H1 (cell line): ENCODE measurements around the gene RBM44. TPM values are rescaled to one million over a fixed set of nuclear protein-coding genes. Genes with fewer than 3 reads are reported as not detected.

Experiments used
- CTCF ChIA-PET: fragments of 300-600 bp; sonication (Branson Sonifier 250); formaldehyde crosslinking; loops from one replicate; lab custom pipeline; 2021; ENCODE audit not compliant: partially characterized antibody; lab: Charles Lee
- POLR2A ChIA-PET: fragments of 300-600 bp; sonication (Branson Sonifier 250); formaldehyde crosslinking; loops from one replicate; lab custom pipeline; 2021; ENCODE audit warnings: inconsistent platforms; ENCODE audit not compliant: partially characterized antibody; lab: Charles Lee
- DNase-seq, 2 experiments: peaks; one replicate each; pipeline versions ENCODE4 v3.0.0 to v3.0.0-alpha.2; 2010 to 2022; ENCODE audit warnings: low spot score in 2 of 2, low read depth in 1 of 2, mixed read lengths in 1 of 2
- FAIRE-seq: peaks from 2 replicates; lab custom pipeline; 2011; peaks lifted over from hg19 to GRCh38; lab: Jason Lieb, UNC
- H2AFZ ChIP-seq: 2 replicates; pipeline ENCODE4 v1.8.1; 2012; ENCODE audit warnings: low read length, inconsistent platforms
- H2AK5ac ChIP-seq: 2 replicates; pipeline ENCODE4 v1.6.1; 2013; ENCODE audit warnings: low read depth, low read length
- H2BK120ac ChIP-seq: replicated peaks from 2 replicates; pipeline ENCODE3; 2013; ENCODE audit warnings: low read depth, low read length, inconsistent platforms
- H2BK12ac ChIP-seq: 2 replicates; pipeline ENCODE4 v1.6.1; 2013; ENCODE audit warnings: low read depth, low read length
- H2BK15ac ChIP-seq: 2 replicates; pipeline ENCODE4 v1.6.1; 2013; ENCODE audit warnings: low read length
- H2BK20ac ChIP-seq: 2 replicates; pipeline ENCODE4 v1.6.1; 2013; ENCODE audit warnings: low read length
- H2BK5ac ChIP-seq: 2 replicates; pipeline ENCODE4 v1.6.1; 2013; ENCODE audit warnings: low read depth, low read length
- H3K14ac ChIP-seq: 2 replicates; pipeline ENCODE4 v1.6.1; 2013; ENCODE audit warnings: inconsistent platforms; ENCODE audit not compliant: insufficient read length
- H3K18ac ChIP-seq: 2 replicates; pipeline ENCODE4 v1.6.1; 2013; ENCODE audit warnings: low read length; ENCODE audit errors: extremely low read depth
- H3K23ac ChIP-seq: 2 replicates; pipeline ENCODE4 v1.6.1; 2013; ENCODE audit warnings: inconsistent platforms; ENCODE audit not compliant: insufficient read length
- H3K23me2 ChIP-seq: 2 replicates; pipeline ENCODE4 v1.6.1; 2013; ENCODE audit warnings: low read depth, low read length
- H3K27ac ChIP-seq: 2 replicates; pipeline ENCODE4 v1.6.1; 2011; ENCODE audit warnings: low read depth, low read length, inconsistent platforms
- H3K27me3 ChIP-seq, 4 experiments: replicated peaks in 1 of 4; 1 replicate in 1 of 4; 2 replicates in 3 of 4; pipeline versions ENCODE4 v1.6.1 to v1.8.1; 2011 to 2013; ENCODE audit warnings: low read length in 3 of 4, mild to moderate bottlenecking in 3 of 4, inconsistent platforms in 2 of 4, mixed read lengths in 2 of 4, moderate library complexity in 1 of 4; ENCODE audit not compliant: control insufficient read depth in 3 of 4, insufficient read depth in 3 of 4; ENCODE audit errors: extremely low read depth in 1 of 4
- H3K36me3 ChIP-seq, 4 experiments: 2 replicates each; pipeline versions ENCODE4 v1.6.1 to v1.8.1; 2011 to 2013; ENCODE audit warnings: mild to moderate bottlenecking in 4 of 4, low read length in 3 of 4, moderate library complexity in 2 of 4, control low read depth in 1 of 4, inconsistent platforms in 1 of 4; ENCODE audit not compliant: insufficient read depth in 4 of 4, control insufficient read depth in 2 of 4
- H3K4ac ChIP-seq: replicated peaks from 2 replicates; pipeline ENCODE3; 2013; ENCODE audit warnings: low read length, low read depth, mixed read lengths, inconsistent platforms; ENCODE audit not compliant: insufficient read length
- H3K4me1 ChIP-seq, 4 experiments: replicated peaks in 1 of 4; 1 replicate in 1 of 4; 2 replicates in 3 of 4; pipeline versions ENCODE4 v1.6.1 to v1.8.1; 2011 to 2013; ENCODE audit warnings: low read length in 3 of 4, inconsistent platforms in 2 of 4, mixed read lengths in 1 of 4; ENCODE audit not compliant: insufficient read depth in 4 of 4, control insufficient read depth in 3 of 4
- H3K4me2 ChIP-seq, 2 experiments: 2 replicates each; pipeline versions ENCODE4 v1.6.1 to v1.8.1; 2011 to 2013; ENCODE audit warnings: low read depth in 2 of 2, low read length in 2 of 2, control low read depth in 1 of 2, inconsistent platforms in 1 of 2, mild to moderate bottlenecking in 1 of 2; ENCODE audit not compliant: insufficient read depth in 1 of 2
- H3K4me3 ChIP-seq, 4 experiments: fragments of 200-600, 300-600 bp in 1 of 4; sonication (generic), shearing (Covaris generic), sonication (Bioruptor Twin) in 1 of 4; 2 replicates each; pipeline versions ENCODE4 v1.5.1 to v1.8.1; 2011 to 2016; ENCODE audit warnings: low read length in 4 of 4, low read depth in 3 of 4, control low read depth in 2 of 4, inconsistent platforms in 2 of 4, mild to moderate bottlenecking in 2 of 4, mixed read lengths in 1 of 4, moderate library complexity in 1 of 4; ENCODE audit not compliant: insufficient read depth in 2 of 4; ENCODE audit errors: extremely low read depth in 1 of 4
- H3K56ac ChIP-seq: replicated peaks from 2 replicates; pipeline ENCODE3; 2013; ENCODE audit warnings: low read depth, mild to moderate bottlenecking, mixed read lengths, low read length, inconsistent platforms; ENCODE audit not compliant: insufficient read length
- H3K79me1 ChIP-seq: 2 replicates; pipeline ENCODE4 v1.6.1; 2013; ENCODE audit warnings: low read depth, low read length, control low read depth
- H3K79me2 ChIP-seq, 2 experiments: 2 replicates each; pipeline versions ENCODE4 v1.6.1 to v1.8.1; 2012 to 2013; ENCODE audit warnings: low read length in 2 of 2, mild to moderate bottlenecking in 2 of 2, inconsistent platforms in 1 of 2; ENCODE audit not compliant: insufficient read depth in 2 of 2, control insufficient read depth in 1 of 2
- H3K9ac ChIP-seq, 4 experiments: replicated peaks in 1 of 4; 1 replicate in 1 of 4; 2 replicates in 3 of 4; pipeline versions ENCODE4 v1.6.1 to v1.8.1; 2011 to 2013; ENCODE audit warnings: low read depth in 3 of 4, low read length in 3 of 4, control low read depth in 2 of 4, mild to moderate bottlenecking in 2 of 4, moderate library complexity in 2 of 4, inconsistent platforms in 1 of 4; ENCODE audit errors: extremely low read depth in 1 of 4
- H3K9me3 ChIP-seq, 2 experiments: 2 replicates each; pipeline versions ENCODE4 v1.6.1 to v1.8.1; 2012 to 2013; ENCODE audit warnings: mild to moderate bottlenecking in 2 of 2, moderate library complexity in 2 of 2, control low read depth in 1 of 2, inconsistent platforms in 1 of 2, low read depth in 1 of 2, low read length in 1 of 2, mixed read lengths in 1 of 2; ENCODE audit not compliant: insufficient read depth in 2 of 2
- H4K20me1 ChIP-seq, 2 experiments: replicated peaks in 1 of 2; 2 replicates each; pipeline versions ENCODE3 to v1.8.1; 2011 to 2013; ENCODE audit warnings: inconsistent platforms in 2 of 2, low read length in 2 of 2, mild to moderate bottlenecking in 1 of 2; ENCODE audit not compliant: insufficient read depth in 2 of 2, control insufficient read depth in 1 of 2
- H4K5ac ChIP-seq: 2 replicates; pipeline ENCODE4 v1.6.1; 2013; ENCODE audit warnings: low read length, low read depth, mixed read lengths, inconsistent platforms; ENCODE audit not compliant: insufficient read length
- H4K8ac ChIP-seq: 2 replicates; pipeline ENCODE4 v1.8.0; 2013; ENCODE audit warnings: mild to moderate bottlenecking, moderate library complexity, low read length, inconsistent platforms; ENCODE audit not compliant: insufficient read depth; ENCODE audit errors: extremely low read depth
- H4K91ac ChIP-seq: replicated peaks from 2 replicates; pipeline ENCODE3; 2013; ENCODE audit warnings: low read length, mixed read lengths, inconsistent platforms; ENCODE audit not compliant: insufficient read length
- ASH2L ChIP-seq: fragments of 200-600, 300-600 bp; sonication (generic); IDR thresholded peaks from one replicate; pipeline ENCODE4 v1.7.1; 2017; ENCODE audit warnings: low read length
- CEBPB ChIP-seq: IDR thresholded peaks from 2 replicates; pipeline ENCODE4 v1.6.1; 2012; ENCODE audit warnings: low read depth, low read length
- CHD2 ChIP-seq: IDR thresholded peaks from 2 replicates; pipeline ENCODE4 v1.6.1; 2012; ENCODE audit warnings: low read length, improper control_type of control experiment
- HDAC2 ChIP-seq, 2 experiments: fragments of 300-600 bp in 1 of 2; sonication (generic) in 1 of 2; IDR thresholded peaks; 2 replicates each; pipeline ENCODE4 v1.6.1; 2011 to 2012; ENCODE audit warnings: low read depth in 2 of 2, low read length in 2 of 2, mild to moderate bottlenecking in 2 of 2, moderate library complexity in 2 of 2, borderline replicate concordance in 1 of 2, inconsistent platforms in 1 of 2
- KDM1A ChIP-seq: fragments of 200-600, 300-600 bp; sonication (generic); IDR thresholded peaks from 2 replicates; pipeline ENCODE4 v1.7.1; 2016; ENCODE audit warnings: mild to moderate bottlenecking, low read length, borderline replicate concordance
- KDM5A ChIP-seq: fragments of 200-600 bp; IDR thresholded peaks from 2 replicates; pipeline ENCODE4 v1.7.1; 2012; ENCODE audit warnings: mild to moderate bottlenecking, low read length, inconsistent platforms, mixed read lengths
- PHF8 ChIP-seq: fragments of 200-600 bp; sonication (generic); conservative IDR thresholded peaks from 2 replicates; pipeline ENCODE4 v1.7.1; 2012; ENCODE audit warnings: low read depth, mild to moderate bottlenecking, inconsistent platforms, low read length, moderate library complexity
- RXRA ChIP-seq: IDR thresholded peaks from 2 replicates; pipeline ENCODE4 v1.6.1; 2011; ENCODE audit warnings: low read depth, mild to moderate bottlenecking, low read length, moderate library complexity; ENCODE audit not compliant: insufficient read depth
- SUZ12 ChIP-seq: fragments of 200-600 bp; sonication (generic); IDR thresholded peaks from 2 replicates; pipeline ENCODE4 v1.6.1; 2012; ENCODE audit warnings: mild to moderate bottlenecking, inconsistent platforms, low read length, moderate library complexity, mixed read lengths
- WGBS, 2 experiments: shearing (Covaris generic) in 1 of 2; methylation state at CpG; one replicate each; pipeline versions ENCODE4 v1.1.6 to v1.1.7; 2013 to 2015; ENCODE audit warnings: low lambda C conversion rate in 2 of 2, mixed read lengths in 2 of 2, inconsistent platforms in 1 of 2, low coverage in 1 of 2, missing lambda C conversion rate in 1 of 2; ENCODE audit not compliant: insufficient replicate concordance in 2 of 2, insufficient coverage in 1 of 2, insufficient read length in 1 of 2; ENCODE audit errors: extremely low coverage in 1 of 2, missing lambda C conversion rate in 1 of 2; 5-methylcytosine and 5-hydroxymethylcytosine counted together
- polyA plus RNA-seq, 7 experiments: library from polyadenylated mRNA; depleted of rRNA in 3 of 7; stranded (reverse) in 5 of 7; unstranded in 2 of 7; fragments of >200 nt in 5 of 7; fragments of 200-250 nt in 2 of 7; gene quantifications; 1 replicate in 5 of 7; 2 replicates in 1 of 7; 4 replicates in 1 of 7; pipeline versions ENCODE4 v1.2.1 to v1.2.3, GENCODE V29; 2011 to 2013; ENCODE audit warnings: missing spikeins in 2 of 7, mixed read lengths in 2 of 7
- total RNA-seq: library from RNA; stranded (reverse); fragmentation: NEBNext Ultra II Directional; extraction: Animal tissue kit (Norgen Biotek cat#: 25700); gene quantifications from 2 replicates; pipeline ENCODE4 v1.2.1, GENCODE V29; 2021
- TF ChIP-seq, protein P1 (sequence below): IDR thresholded peaks from 2 replicates; pipeline ENCODE4 v1.6.1; 2012; ENCODE audit warnings: inconsistent platforms

RBM44 gene
- total and polyA plus RNA-seq, 2 of the 8 experiments (the other 6 are each of a cell fraction or from before 2014, with no cell fraction given), result 0.12 to 0.43 TPM

- Histone ChIP-seq H3K27ac (no peak overlapping the region), H3K79me1 (no peaks in the 10 kb centered on the region), H3K4me2 (no peak overlapping the region), H3K56ac (no peak overlapping the region), H3K23me2 (no peaks in the 10 kb centered on the region), H2BK15ac (no peak overlapping the region), H3K4ac (no peak overlapping the region), H3K79me2 (no peaks in the 10 kb centered on the region), H2AFZ (no peak overlapping the region), H2BK20ac (no peak overlapping the region), H2BK5ac (no peak overlapping the region), H3K27me3 (no peaks in the 10 kb centered on the region), H2BK12ac (no peak overlapping the region), H2BK120ac (no peak overlapping the region), H4K5ac (no peak overlapping the region), H3K14ac (no peak overlapping the region), H4K91ac (no peak overlapping the region), H3K36me3 (peaks cover 0 to 8% (median 4%) of the 10 kb centered on the region in 4 experiments; a peak in 3 of 8 replicates), H4K20me1 (no peaks in the 10 kb centered on the region), H3K18ac (no peak overlapping the region), H2AK5ac (no peak overlapping the region), H3K9me3 (no peaks in the 10 kb centered on the region), H4K8ac (no peak overlapping the region)
- 84% methylated on average over 2 of the region's 2 CpGs; no CpG with 5 or more reads in 1 of the 2 experiments for WGBS, 2 experiments
- ChIA-PET POLR2A (no interaction called here), CTCF (interaction anchor here (0.6 to 1.0 kb wide), 2 partner anchors 8 to 210 kb away, joined by 3 to 6 read pairs; no protein-coding TSS in a partner anchor)
- no peak for FAIRE-seq
- DNase-seq, result peak in 1 of 2 experiments; percentile 28
- no peak for TF ChIP-seq CHD2
- TF ChIP-seq, protein P1, sequence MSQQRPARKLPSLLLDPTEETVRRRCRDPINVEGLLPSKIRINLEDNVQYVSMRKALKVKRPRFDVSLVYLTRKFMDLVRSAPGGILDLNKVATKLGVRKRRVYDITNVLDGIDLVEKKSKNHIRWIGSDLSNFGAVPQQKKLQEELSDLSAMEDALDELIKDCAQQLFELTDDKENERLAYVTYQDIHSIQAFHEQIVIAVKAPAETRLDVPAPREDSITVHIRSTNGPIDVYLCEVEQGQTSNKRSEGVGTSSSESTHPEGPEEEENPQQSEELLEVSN, result no peak
- TF ChIP-seq KDM5A, result no peak
- TF ChIP-seq SUZ12, result no peak
- no peak for TF ChIP-seq HDAC2 (IDR thresholded peaks at IDR 0.05; ENCODE audit: borderline replicate concordance in 1 of 2, low read depth in 2 of 2, low read length in 2 of 2)
- no peak for TF ChIP-seq KDM1A
- no peak for TF ChIP-seq ASH2L
- no peak for TF ChIP-seq CEBPB
- TF ChIP-seq PHF8, result no peak
- no peak for TF ChIP-seq RXRA
- TF ChIP-seq, all 59 proteins: peak for 0
- Histone ChIP-seq H3K4me3 (no peak overlapping the region), H3K4me1 (no peaks in the 10 kb centered on the region), H3K23ac (no peak overlapping the region), H3K9ac (no peak overlapping the region)
Measured at GRCh38 chr2:237766340-237766739, 32.2 kb upstream of the RBM44 start.
